ENCODE data around the gene PHACTR1.
"Not testable (repeated sequence)": the region's sequence is repeated elsewhere in the genome, so short reads cannot be mapped to it uniquely, and the experiment has no call there.

The PHACTR1 gene

GRCh38 chr6:13314806-13315205 lies 598.2 kb downstream of the PHACTR1 start:
- DNase-seq: no peak
- intact Hi-C loops (cut with DNase I): no loop called here

- DNase-seq: no peak
- intact Hi-C loops (cut with DNase I): no loop called here
These were observed 599.3 kb downstream of the PHACTR1 start for GRCh38 chr6:13315896-13316295.

GRCh38 chr6:13318821-13319220 lies 602.3 kb downstream of the PHACTR1 start:
- no peak for DNase-seq
- intact Hi-C loops (cut with DNase I): no loop called here

GRCh38 chr6:13319891-13320564 lies 603.5 kb downstream of the PHACTR1 start:
- no peak for DNase-seq
- intact Hi-C loops (cut with DNase I): no loop called here

GRCh38 chr6:13326031-13326586 lies 609.5 kb downstream of the PHACTR1 start:
- DNase-seq; intact Hi-C loops (cut with DNase I): not testable (repeated sequence)

GRCh38 chr6:13327691-13328075 lies 611.1 kb downstream of the PHACTR1 start:
- DNase-seq: peak in 4 of 42 donors; percentile 13 to 33 (median 28)
- intact Hi-C loops (cut with DNase I): no loop called here

- DNase-seq: peak; percentile 78 to 96 (median 92)
- intact Hi-C loops (cut with DNase I): no loop called here
These were observed 611.7 kb downstream of the PHACTR1 start, which contains the start of gene TBC1D7 for GRCh38 chr6:13328076-13328874. TSS of gene TBC1D7 (minus strand) at chr6:13328537. CDS start at chr6:13326898, 1,639 bp downstream.

- DNase-seq: no peak
- intact Hi-C loops (cut with DNase I): no loop called here
These were observed 612.3 kb downstream of the PHACTR1 start for GRCh38 chr6:13328875-13329183.

- intact Hi-C loops (cut with DNase I): loop anchor here (2.0 to 10.0 kb wide), 3 partner anchors 139 to 421 kb away; partner anchors contain the start of gene SIRT5
- DNase-seq: no peak
These were observed 615.2 kb downstream of the PHACTR1 start for GRCh38 chr6:13331516-13332348.

- intact Hi-C loops (cut with DNase I): loop anchor here (5.0 to 10.0 kb wide), 2 partner anchors 140 to 242 kb away; partner anchors contain the start of gene SIRT5
- DNase-seq: no peak
These were observed 615.8 kb downstream of the PHACTR1 start for GRCh38 chr6:13332349-13332706.

GRCh38 chr6:13334953-13335352 lies 618.4 kb downstream of the PHACTR1 start:
- intact Hi-C loops (cut with DNase I): loop anchor here (5.0 to 10.0 kb wide), 2 partner anchors 143 to 240 kb away; partner anchors contain the start of gene SIRT5
- DNase-seq: no peak

- peak; percentile 15 to 96 (median 88) for DNase-seq
- intact Hi-C loops (cut with DNase I): loop anchor here (10.0 kb wide), 1 partner anchor 238 kb away; the partner anchor contains the start of gene SIRT5
These were observed 620.0 kb downstream of the PHACTR1 start for GRCh38 chr6:13336553-13336952.

GRCh38 chr6:13338038-13338437 lies 621.5 kb downstream of the PHACTR1 start:
- intact Hi-C loops (cut with DNase I): loop anchor here (10.0 kb wide), 1 partner anchor 237 kb away; the partner anchor contains the start of gene SIRT5
- DNase-seq: no peak

Data from head of caudate nucleus (tissue), 42 donors.